ENCODE results near the gene DFFB. TPM values are rescaled to one million over a fixed set of nuclear protein-coding genes. Genes with fewer than 3 reads are reported as not detected.

The DFFB gene
- total and polyA plus RNA-seq, 2 of the 4 experiments (the other 2 are of a cell fraction): 6.5 to 7.3 TPM

DNA sequence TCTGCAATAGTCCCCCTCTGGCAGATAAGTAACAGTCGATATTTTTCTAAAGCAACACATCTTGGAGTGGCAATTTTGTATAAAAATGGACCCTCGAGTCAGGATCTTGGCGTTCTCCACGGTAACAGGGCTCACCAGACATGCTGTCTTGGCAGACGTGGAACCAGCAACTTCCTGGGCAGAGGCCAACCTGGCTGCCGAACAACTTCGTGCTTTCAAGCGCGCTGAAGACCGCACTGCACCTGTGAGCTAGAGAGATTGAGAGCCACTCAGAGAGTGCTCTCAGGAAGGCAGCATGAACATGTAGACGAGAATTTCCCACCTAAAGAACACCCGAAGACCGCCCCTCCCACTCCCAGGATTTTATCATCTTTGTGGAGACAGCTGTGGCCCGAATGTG, 35.5 kb downstream of the DFFB start:
- no peak overlapping the region for H2BK5ac ChIP-seq (ENCODE audit: low read depth, low read length, poor library complexity, severe bottlenecking)
- peaks cover 14% of the 10 kb centered on the region for H3K4me1 ChIP-seq (ENCODE audit: control insufficient read depth, insufficient read depth, low read length)
- H3K27ac ChIP-seq (ENCODE audit: insufficient read depth, low read length): no peak overlapping the region
- peak overlapping the region; percentile 58 for H2AK9ac ChIP-seq (replicated peaks; ENCODE audit: low read depth, low read length, poor library complexity)
- intact Hi-C loops (cut with micrococcal nuclease) (no loop called here), in situ Hi-C loops (cut with MboI; ENCODE audit: low sequenced_read_pairs) (no loop called here), dilution Hi-C loops (cut with HindIII; ENCODE audit: low sequenced_read_pairs, unreplicated experiment) (no loop called here)
- H3K4me2 ChIP-seq (ENCODE audit: low read depth, low read length): no peak overlapping the region
- H2BK20ac ChIP-seq (ENCODE audit: low read depth, low read length): no peak overlapping the region
- peaks cover 22% of the 10 kb centered on the region for H4K20me1 ChIP-seq (ENCODE audit: insufficient read depth, low read length)
- no peak for DNase-seq
- H3K4me3 ChIP-seq (ENCODE audit: insufficient read depth, low read depth, low read length): no peak overlapping the region
- no peak overlapping the region for H3K9ac ChIP-seq (ENCODE audit: low read depth, low read length)
- no peak overlapping the region for H3K4ac ChIP-seq (ENCODE audit: low read depth, low read length)
- H2AK5ac ChIP-seq (ENCODE audit: low read depth, low read length): no peak overlapping the region
- TF ChIP-seq BHLHE40 (IDR thresholded peaks at IDR 0.05; ENCODE audit: low read depth, low read length): no peak
- no peak for TF ChIP-seq NFE2L2 (IDR thresholded peaks at IDR 0.05; ENCODE audit: low read depth, low read length)
- no peak for TF ChIP-seq CEBPB (IDR thresholded peaks at IDR 0.05; ENCODE audit: low read depth, low read length)
- TF ChIP-seq RAD21 (IDR thresholded peaks at IDR 0.05; ENCODE audit: low read length): no peak
- no peak for TF ChIP-seq ELK1 (IDR thresholded peaks at IDR 0.05; ENCODE audit: borderline replicate concordance, low read depth, low read length)
- no peak for TF ChIP-seq POLR2A (IDR thresholded peaks at IDR 0.05; ENCODE audit: low read depth, low read length)
- no peak for TF ChIP-seq RFX5 (IDR thresholded peaks at IDR 0.05; ENCODE audit: low read depth, low read length)
- TF ChIP-seq MXI1 (IDR thresholded peaks at IDR 0.05; ENCODE audit: borderline replicate concordance, low read depth, low read length): no peak
- TF ChIP-seq RCOR1 (IDR thresholded peaks at IDR 0.05; ENCODE audit: insufficient replicate concordance, low read length): no peak
- no peak for TF ChIP-seq MAZ (IDR thresholded peaks at IDR 0.05; ENCODE audit: borderline replicate concordance, low read depth, low read length)
- H3K14ac ChIP-seq (replicated peaks; ENCODE audit: low read depth, low read length): no peak overlapping the region
- peaks cover 25% of the 10 kb centered on the region for H3K36me3 ChIP-seq (ENCODE audit: control insufficient read depth, insufficient read depth, low read length)
- peaks cover 13 to 32% of the 10 kb centered on the region in 2 experiments for H3K79me1 ChIP-seq (ENCODE audit: low read depth in 1 of 2, low read length in 2 of 2)
- POLR2A ChIA-PET (ENCODE audit: unreplicated experiment): no interaction called here
- H3K9me3 ChIP-seq (ENCODE audit: control insufficient read depth, insufficient read depth, low read length): no peaks in the 10 kb centered on the region
- no peak for ATAC-seq (ENCODE audit: low read depth)
- H4K8ac ChIP-seq (ENCODE audit: low read depth in 2 of 2, low read length in 2 of 2): no peak overlapping the region
- BruUV-seq (replicated peaks): no TSS peak
- no peak overlapping the region for H2AFZ ChIP-seq (replicated peaks; ENCODE audit: low read length, poor library complexity)
- H4K5ac ChIP-seq (ENCODE audit: low read depth, low read length): no peak overlapping the region
- H2BK15ac ChIP-seq (ENCODE audit: low read depth, low read length): no peak overlapping the region
- 68% methylated on average over 10 of the region's 14 CpGs; no CpG with 5 or more reads in 1 of the 2 experiments for WGBS, 2 experiments (ENCODE audit: extremely low coverage in 2 of 2, insufficient read length in 1 of 2)
- no peaks in the 10 kb centered on the region for H3K27me3 ChIP-seq (ENCODE audit: control insufficient read depth, insufficient read depth, low read length)
- H3K18ac ChIP-seq (ENCODE audit: low read depth, low read length): no peak overlapping the region
- no peak overlapping the region for H3K56ac ChIP-seq (ENCODE audit: extremely low read depth, insufficient read depth, low read length)
- no peak overlapping the region for H2BK120ac ChIP-seq (ENCODE audit: low read depth, low read length)
- no peak overlapping the region for H4K91ac ChIP-seq (ENCODE audit: insufficient read depth, low read depth, low read length)
- CTCF ChIA-PET: interaction anchor here (0.6 kb wide), 1 partner anchor 31 kb away, joined by 3 read pairs; no protein-coding TSS in a partner anchor
- peaks cover 9% of the 10 kb centered on the region; the same call in 1 of the 2 replicates for H3K9me1 ChIP-seq (ENCODE audit: insufficient read depth, low read length)
- H3K23ac ChIP-seq (ENCODE audit: low read depth, low read length): no peak overlapping the region
